HEK293 (cell line): ENCODE data around the gene DNAH8.

Experiments
- TRIM28 ChIP-seq: IDR thresholded peaks from 2 replicates; pipeline ENCODE4 v1.6.1; 2011; ENCODE audit warnings: low read length, control low read depth, borderline replicate concordance
- ZEB2 ChIP-seq: fragments of 450-650 bp; formaldehyde crosslinking; IDR thresholded peaks from 2 replicates; pipeline ENCODE4 v1.5.1; 2016; ENCODE audit warnings: missing biosample characterization, missing genetic modification characterization

GRCh38 chr6:38695933-38696332, 19.2 kb upstream of the DNAH8 start:
- TF ChIP-seq ZEB2 (tag by site-specific recombination) = no peak
- TF ChIP-seq TRIM28 = no peak
